HUES48 (cell line): Measurements from ENCODE around the gene ACAT2.
"Not testable (repeated sequence)": the region's sequence is repeated elsewhere in the genome, so short reads cannot be mapped to it uniquely, and the experiment has no call there.

Experiments
- H3K27ac ChIP-seq: one replicate; pipeline ENCODE4 v1.7.0; 2013; ENCODE audit warnings: low read depth, low read length, inconsistent platforms
- H3K27me3 ChIP-seq: 2 replicates; pipeline ENCODE4 v1.6.1; 2013; ENCODE audit warnings: mild to moderate bottlenecking, low read length; ENCODE audit not compliant: control insufficient read depth, insufficient read depth
- H3K36me3 ChIP-seq: 2 replicates; pipeline ENCODE4 v1.6.1; 2013; ENCODE audit warnings: low read length; ENCODE audit not compliant: control insufficient read depth, insufficient read depth
- H3K4me1 ChIP-seq: 2 replicates; pipeline ENCODE4 v1.6.1; 2013; ENCODE audit warnings: mild to moderate bottlenecking, low read length; ENCODE audit not compliant: control insufficient read depth, insufficient read depth
- H3K4me3 ChIP-seq: 2 replicates; pipeline ENCODE4 v1.5.1; 2013; ENCODE audit warnings: mild to moderate bottlenecking, low read depth, low read length
- H3K9ac ChIP-seq: 2 replicates; pipeline ENCODE4 v1.6.1; 2013; ENCODE audit warnings: mild to moderate bottlenecking, low read depth, low read length, moderate library complexity
- H3K9me3 ChIP-seq: 2 replicates; pipeline ENCODE4 v1.6.1; 2013; ENCODE audit warnings: low read length; ENCODE audit not compliant: control insufficient read depth, insufficient read depth

ACAT2 gene

DNA sequence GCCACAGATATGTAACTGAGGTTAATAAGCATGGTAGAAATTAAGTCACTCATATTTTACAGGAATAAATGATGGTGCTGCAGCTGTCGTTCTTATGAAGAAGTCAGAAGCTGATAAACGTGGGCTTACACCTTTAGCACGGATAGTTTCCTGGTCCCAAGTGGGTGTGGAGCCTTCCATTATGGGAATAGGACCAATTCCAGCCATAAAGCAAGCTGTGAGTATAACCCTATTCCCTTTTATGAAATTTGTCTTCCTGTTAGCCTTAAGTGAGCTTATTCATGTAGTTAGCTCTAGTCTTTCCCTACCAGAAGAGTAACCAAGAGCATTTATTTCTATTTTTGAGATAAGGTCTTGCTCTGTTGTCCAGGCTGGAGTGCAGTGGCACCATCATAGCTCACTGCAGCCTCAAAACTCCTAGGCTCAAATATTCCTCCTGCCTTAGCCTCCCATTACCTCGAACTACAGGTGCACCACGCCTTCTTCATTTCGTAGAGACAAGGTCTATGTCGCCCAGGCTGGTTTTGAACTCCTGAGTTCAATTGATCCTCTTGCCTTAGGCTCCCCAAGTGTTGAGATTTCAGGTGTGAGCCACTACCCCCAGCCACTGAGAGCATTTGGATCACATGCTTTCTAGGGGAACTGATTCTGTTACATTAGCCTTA, 15.5 kb downstream of the ACAT2 start:
- H3K9ac ChIP-seq: no peak overlapping the region
- H3K9me3 ChIP-seq: no peaks in the 10 kb centered on the region
- H3K4me3 ChIP-seq: no peak overlapping the region
- peaks cover 100% of the 10 kb centered on the region for H3K36me3 ChIP-seq
- no peaks in the 10 kb centered on the region for H3K27me3 ChIP-seq
- H3K27ac ChIP-seq: no peak overlapping the region
- no peaks in the 10 kb centered on the region for H3K4me1 ChIP-seq

DNA sequence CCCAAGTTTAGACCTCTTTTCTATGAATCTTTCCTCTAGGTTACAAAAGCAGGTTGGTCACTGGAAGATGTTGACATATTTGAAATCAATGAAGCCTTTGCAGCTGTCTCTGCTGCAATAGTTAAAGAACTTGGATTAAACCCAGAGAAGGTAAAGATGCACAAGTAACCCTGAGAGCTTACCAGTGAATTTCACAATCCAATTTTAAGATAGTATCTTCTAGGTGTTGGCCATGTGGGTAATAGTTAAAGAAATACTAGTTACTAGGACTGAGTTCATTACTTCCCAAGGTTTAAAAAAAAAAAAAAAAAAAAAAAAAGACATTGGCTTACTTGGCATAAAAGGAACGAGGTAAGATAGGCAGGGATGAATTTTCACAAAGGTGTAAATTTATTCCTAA, 16.3 kb downstream of the ACAT2 start:
- Histone ChIP-seq H3K4me3 (no peak overlapping the region), H3K36me3 (peaks cover 100% of the 10 kb centered on the region), H3K9me3 (no peaks in the 10 kb centered on the region), H3K9ac (no peak overlapping the region), H3K27me3 (no peaks in the 10 kb centered on the region), H3K27ac (no peak overlapping the region), H3K4me1 (no peaks in the 10 kb centered on the region)

DNA sequence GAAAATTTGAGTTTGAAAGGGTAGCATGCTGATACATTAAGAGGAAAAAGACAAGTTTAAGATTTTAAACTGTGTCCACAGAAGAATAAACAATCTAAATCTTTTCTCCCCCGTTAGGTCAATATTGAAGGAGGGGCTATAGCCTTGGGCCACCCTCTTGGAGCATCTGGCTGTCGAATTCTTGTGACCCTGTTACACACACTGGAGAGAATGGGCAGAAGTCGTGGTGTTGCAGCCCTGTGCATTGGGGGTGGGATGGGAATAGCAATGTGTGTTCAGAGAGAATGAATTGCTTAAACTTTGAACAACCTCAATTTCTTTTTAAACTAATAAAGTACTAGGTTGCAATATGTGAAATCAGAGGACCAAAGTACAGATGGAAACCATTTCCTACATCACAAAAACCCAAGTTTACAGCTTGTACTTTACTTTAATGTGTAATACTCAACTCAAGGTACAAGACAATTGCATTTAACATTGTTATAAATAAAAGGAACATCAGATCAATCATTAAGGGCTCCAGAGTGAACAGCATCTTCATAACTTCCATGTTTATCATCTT, 16.8 kb downstream of the ACAT2 start:
- Histone ChIP-seq H3K9ac (no peak overlapping the region), H3K9me3 (no peaks in the 10 kb centered on the region), H3K36me3 (peaks cover 100% of the 10 kb centered on the region), H3K4me3 (no peak overlapping the region), H3K27ac (no peak overlapping the region), H3K27me3 (no peaks in the 10 kb centered on the region), H3K4me1 (no peaks in the 10 kb centered on the region)

DNA sequence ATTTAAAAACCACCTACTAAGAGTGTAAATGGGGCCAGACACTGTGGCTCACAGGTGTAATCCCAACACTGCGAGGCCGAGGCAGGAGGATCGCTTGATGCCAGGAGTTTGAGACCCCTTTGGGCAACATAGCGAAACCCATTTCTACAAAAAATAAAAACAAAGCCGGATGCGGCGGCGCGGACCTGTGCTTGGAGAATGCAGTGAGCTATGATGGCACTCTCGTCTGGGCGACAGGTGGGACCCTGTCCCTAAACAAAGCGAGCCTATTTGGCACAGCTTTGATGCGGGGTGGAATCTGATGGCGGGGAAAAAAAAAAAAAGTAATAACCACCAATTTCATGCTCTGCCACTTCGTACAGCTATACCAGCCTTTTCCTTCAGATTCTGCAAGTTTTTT, 26.4 kb downstream of the ACAT2 start:
- H3K4me3 ChIP-seq: peak overlapping the region; percentile 94
- H3K4me1 ChIP-seq: peaks cover 16% of the 10 kb centered on the region
- no peak overlapping the region for H3K27ac ChIP-seq

DNA sequence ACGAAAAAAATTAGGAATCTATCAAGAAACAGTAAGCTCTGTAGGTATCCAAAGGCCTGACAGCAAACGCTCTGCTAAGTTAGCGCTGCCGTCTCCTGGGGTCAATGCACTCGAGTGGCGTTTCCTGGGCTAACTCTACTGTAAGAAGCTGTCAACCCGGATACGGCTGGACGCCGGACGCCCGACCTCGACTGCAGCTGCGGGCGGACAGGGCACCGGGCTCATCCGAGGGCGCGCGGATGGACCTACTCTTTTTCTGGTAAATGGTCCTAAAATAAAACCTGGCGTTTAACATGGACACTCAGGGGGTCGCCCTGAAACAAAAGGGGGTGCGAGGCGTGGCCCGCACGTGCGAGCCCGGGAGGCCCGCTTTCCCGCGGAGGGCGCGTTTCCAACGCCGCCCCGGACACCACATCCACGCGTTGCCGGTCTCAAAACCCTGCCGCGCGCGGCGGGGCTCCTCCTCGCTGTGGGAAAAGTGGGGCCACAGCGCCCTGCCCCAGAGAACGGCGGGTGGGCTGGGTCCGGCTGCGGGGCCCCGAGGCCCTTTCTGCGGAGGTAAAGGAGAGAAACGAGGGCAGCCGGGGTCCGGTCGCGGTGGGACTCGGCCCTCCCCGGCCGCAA, 27.0 kb downstream of the ACAT2 start:
- Histone ChIP-seq H3K9ac (peak overlapping the region; percentile 93), H3K4me3 (peak overlapping the region; percentile 94), H3K27me3 (no peaks in the 10 kb centered on the region), H3K4me1 (peaks cover 16% of the 10 kb centered on the region), H3K27ac (peak overlapping the region; percentile 85), H3K9me3 (no peaks in the 10 kb centered on the region), H3K36me3 (peaks cover 64% of the 10 kb centered on the region)

More for the DNA sequence above, 26.4 kb downstream of the ACAT2 start:
- H3K9ac ChIP-seq: peak overlapping the region; percentile 93
- no peaks in the 10 kb centered on the region for H3K27me3 ChIP-seq
- peaks cover 66% of the 10 kb centered on the region for H3K36me3 ChIP-seq
- no peaks in the 10 kb centered on the region for H3K9me3 ChIP-seq

DNA sequence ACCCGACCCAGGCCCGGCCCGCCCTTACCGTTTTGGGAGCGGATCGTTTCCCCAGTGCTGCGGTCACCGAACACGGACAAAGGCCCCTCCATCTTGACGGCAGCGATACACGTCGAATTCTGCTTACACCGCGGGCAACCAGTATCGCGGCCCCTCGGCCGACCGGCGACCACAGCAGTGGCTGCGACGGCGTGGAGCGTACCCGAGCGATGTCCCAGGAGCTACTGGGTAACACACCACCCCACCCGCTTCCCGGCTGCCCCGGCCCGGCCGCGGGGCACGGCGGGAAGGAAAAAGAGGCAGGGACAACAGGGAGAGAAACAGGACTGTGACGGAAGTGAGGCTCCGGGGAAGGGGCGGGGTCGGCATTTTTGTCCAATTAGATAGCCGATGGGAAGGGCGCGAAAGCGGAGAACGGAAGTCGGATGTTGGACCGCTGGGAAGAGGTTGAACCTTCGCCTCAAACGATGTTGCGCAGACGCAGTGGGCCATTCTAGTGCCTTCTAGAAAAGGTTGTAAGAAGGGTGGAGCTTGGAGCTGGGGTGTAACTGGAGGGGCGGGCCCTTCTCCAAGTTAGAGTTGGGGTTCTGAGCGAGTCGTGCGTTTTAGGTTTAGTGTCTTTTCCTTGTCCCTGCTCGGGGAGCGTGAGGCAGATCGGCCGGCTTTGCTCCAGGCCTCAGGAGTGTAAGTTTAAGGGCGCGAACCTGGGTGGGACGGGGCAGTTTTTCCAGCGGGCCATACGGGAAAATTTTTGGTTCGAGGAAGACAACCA, 27.7 kb downstream of the ACAT2 start, which contains the start of gene TCP1:
Gene TCP1, minus strand, starts transcription at position 226 of the 772 bp plus-strand sequence. Its CDS starts 134 bp downstream, at position 92.
- Histone ChIP-seq H3K9me3 (no peaks in the 10 kb centered on the region), H3K27ac (peak within 1 kb of the TSS; percentile 97), H3K36me3 (peaks cover 65% of the 10 kb centered on the region), H3K4me3 (peak within 1 kb of the TSS; percentile 94), H3K9ac (peak within 1 kb of the TSS; percentile 93), H3K27me3 (no peaks in the 10 kb centered on the region), H3K4me1 (peaks cover 16% of the 10 kb centered on the region)

DNA sequence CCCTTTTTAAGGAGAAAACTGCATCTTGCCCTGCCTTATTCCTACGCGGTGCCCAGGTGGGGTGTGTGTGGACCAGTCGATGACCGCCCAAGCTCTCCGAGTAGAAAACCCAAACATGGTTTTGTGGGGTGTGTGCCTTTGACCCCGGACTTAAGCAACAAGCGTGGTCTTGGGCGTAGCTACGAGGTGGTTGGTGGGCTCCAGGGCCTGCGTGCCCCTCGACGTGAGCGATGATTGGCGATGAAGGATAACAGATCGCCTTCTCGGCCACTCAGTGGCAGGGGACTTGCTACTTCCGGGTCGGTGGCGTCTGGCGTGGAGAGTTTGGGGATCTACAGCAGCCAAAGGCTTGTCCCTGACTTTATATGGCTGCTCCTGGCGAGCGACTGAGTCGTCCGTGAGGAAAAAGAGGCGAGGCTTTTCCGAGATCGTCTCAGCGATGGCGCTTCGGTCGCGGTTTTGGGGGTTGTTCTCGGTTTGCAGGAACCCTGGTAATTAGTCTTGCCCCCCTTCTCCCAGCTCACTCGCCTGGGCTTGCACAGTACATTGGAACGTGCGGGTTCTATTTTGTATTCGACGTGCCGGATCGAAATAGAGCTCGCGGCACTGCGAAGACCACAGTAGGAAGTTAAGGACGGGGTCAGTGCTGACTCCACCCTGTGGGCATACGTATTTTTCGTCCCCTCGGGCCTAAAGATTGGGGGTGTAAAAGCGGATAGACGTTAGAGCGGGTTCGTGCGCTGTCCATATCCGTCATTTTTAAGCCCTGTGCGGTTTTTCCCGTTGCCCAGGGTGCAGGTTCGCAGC, 28.5 kb downstream of the ACAT2 start, which contains the start of gene MRPL18:
Gene MRPL18, plus strand, starts transcription at position 319 of the 807 bp plus-strand sequence. Its CDS starts 121 bp downstream, at position 440.
- Histone ChIP-seq H3K9me3 (no peaks in the 10 kb centered on the region), H3K4me3 (peak within 1 kb of the TSS; percentile 94), H3K36me3 (peaks cover 57% of the 10 kb centered on the region), H3K27me3 (no peaks in the 10 kb centered on the region), H3K4me1 (peaks cover 16% of the 10 kb centered on the region), H3K9ac (peak within 1 kb of the TSS; percentile 93), H3K27ac (peak within 1 kb of the TSS; percentile 97)

DNA sequence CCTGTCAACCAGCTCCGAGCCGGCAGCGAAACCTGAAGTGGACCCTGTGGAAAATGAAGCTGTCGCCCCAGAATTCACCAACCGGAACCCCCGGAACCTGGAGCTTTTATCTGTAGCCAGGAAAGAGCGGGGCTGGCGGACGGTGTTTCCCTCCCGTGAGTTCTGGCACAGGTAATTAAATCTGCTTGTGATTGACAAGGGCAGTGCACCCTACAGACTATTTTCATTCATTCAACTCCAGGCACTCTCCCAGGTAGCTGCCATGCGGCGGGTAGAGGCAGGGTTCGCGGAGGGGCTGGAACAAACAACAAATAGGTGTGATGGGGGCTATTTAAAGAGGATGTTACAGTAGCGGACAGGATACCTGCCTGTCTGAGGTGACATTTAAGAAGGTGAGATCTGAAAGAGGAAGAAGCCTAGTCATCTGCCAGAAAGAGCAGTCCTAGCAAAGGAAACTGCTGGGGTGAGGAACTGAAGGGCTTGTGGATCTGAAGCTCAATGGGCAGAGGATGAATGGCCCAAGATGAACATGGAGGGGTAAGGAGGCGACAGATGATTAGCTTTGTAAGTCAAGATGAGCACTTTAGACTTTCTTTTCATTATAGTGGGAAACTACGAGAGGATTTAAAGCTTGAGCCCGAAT, 29.2 kb downstream of the ACAT2 start:
- H3K9me3 ChIP-seq: no peaks in the 10 kb centered on the region
- H3K27me3 ChIP-seq: no peaks in the 10 kb centered on the region
- H3K9ac ChIP-seq: peak overlapping the region; percentile 80
- peak overlapping the region; percentile 94 for H3K4me3 ChIP-seq
- peaks cover 16% of the 10 kb centered on the region for H3K4me1 ChIP-seq
- peaks cover 56% of the 10 kb centered on the region for H3K36me3 ChIP-seq
- peak overlapping the region; percentile 97 for H3K27ac ChIP-seq

DNA sequence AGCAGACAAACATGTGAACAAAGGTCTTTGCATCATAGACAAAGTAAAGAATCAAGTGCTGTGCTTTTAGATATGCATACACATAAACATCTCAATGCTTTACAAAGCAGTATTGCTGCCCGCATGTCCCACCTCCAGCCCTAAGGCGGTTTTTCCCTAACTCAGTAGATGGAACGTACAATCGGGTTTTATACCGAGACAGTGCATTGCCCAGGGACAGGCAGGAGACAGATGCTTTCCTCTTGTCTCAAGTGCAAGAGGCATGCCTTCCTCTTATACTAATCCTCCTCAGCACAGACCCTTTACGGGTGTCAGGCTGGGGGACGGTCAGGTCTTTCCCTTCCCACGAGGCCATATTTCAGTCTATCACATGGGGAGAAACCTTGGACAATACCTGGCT, 33.1 kb downstream of the ACAT2 start:
- H3K4me3 ChIP-seq, H3K9ac ChIP-seq, H3K9me3 ChIP-seq, H3K27me3 ChIP-seq, H3K4me1 ChIP-seq: not testable (repeated sequence)
- Histone ChIP-seq H3K36me3 (peaks cover 72% of the 10 kb centered on the region), H3K27ac (peak overlapping the region; percentile 80)

DNA sequence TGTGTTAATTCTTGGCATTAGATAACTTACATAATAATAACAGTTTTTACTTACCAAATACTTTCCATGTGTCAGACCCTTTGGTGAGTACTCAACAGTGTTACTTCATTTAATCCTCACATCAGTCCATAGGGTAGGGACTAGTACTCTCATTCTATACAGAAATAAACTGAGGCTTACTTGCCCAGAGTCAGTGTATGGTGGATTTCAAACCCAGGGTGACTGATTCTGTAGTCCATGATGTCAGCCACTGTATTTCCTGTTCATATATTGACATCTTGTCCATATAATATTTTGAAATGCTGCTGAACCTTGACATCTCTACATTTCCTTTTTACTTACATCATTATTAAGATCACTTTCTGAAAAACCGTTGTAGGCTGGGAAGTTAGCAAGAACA, 35.7 kb downstream of the ACAT2 start:
- H3K27ac ChIP-seq: no peak overlapping the region
- H3K36me3 ChIP-seq: peaks cover 62% of the 10 kb centered on the region
- no peaks in the 10 kb centered on the region; the same call in 1 of the 2 replicates for H3K4me1 ChIP-seq
- no peak overlapping the region for H3K9ac ChIP-seq
- H3K27me3 ChIP-seq: no peaks in the 10 kb centered on the region
- no peak overlapping the region for H3K4me3 ChIP-seq
- H3K9me3 ChIP-seq: no peaks in the 10 kb centered on the region
